CD4-positive, alpha-beta memory T cell (primary cell): ENCODE measurements around the gene AMOT. TPM values are rescaled to one million over a fixed set of nuclear protein-coding genes. Genes with fewer than 3 reads are reported as not detected.

Experiments used
- CTCF ChIA-PET: fragments of 350-600 bp; sonication (Branson Sonifier 250); formaldehyde crosslinking; loops from one replicate; lab custom pipeline; 2021; ENCODE audit warnings: inconsistent platforms; ENCODE audit not compliant: partially characterized antibody; lab: Charles Lee
- POLR2A ChIA-PET: fragments of 350-600 bp; sonication (Branson Sonifier 250); formaldehyde crosslinking; loops from one replicate; lab custom pipeline; 2021; ENCODE audit not compliant: partially characterized antibody; lab: Charles Lee
- DNase-seq, 5 donors: peaks; one replicate each; pipeline versions ENCODE4 v3.0.0 to v3.0.0-alpha.2; 2020 to 2022; ENCODE audit warnings: mixed read lengths in 1 of 5
- H3K27ac ChIP-seq: one replicate; pipeline ENCODE4 v1.7.0; 2013; ENCODE audit warnings: low read depth, low read length
- H3K27me3 ChIP-seq: 2 replicates; pipeline ENCODE4 v1.7.0; 2013; ENCODE audit warnings: mild to moderate bottlenecking, low read length, moderate library complexity; ENCODE audit not compliant: insufficient read depth
- H3K36me3 ChIP-seq: 2 replicates; pipeline ENCODE4 v1.7.0; 2013; ENCODE audit warnings: mild to moderate bottlenecking, low read length, moderate library complexity; ENCODE audit not compliant: insufficient read depth
- H3K4me1 ChIP-seq: 2 replicates; pipeline ENCODE4 v1.7.0; 2013; ENCODE audit warnings: mild to moderate bottlenecking, low read length, moderate library complexity; ENCODE audit not compliant: insufficient read depth
- H3K4me3 ChIP-seq, 2 donors: one replicate each; pipeline ENCODE4 v1.7.0; 2013; ENCODE audit warnings: low read length in 2 of 2, mild to moderate bottlenecking in 1 of 2
- H3K9me3 ChIP-seq, 2 donors: one replicate each; pipeline ENCODE4 v1.7.0; 2013; ENCODE audit warnings: low read length in 2 of 2, control low read depth in 1 of 2; ENCODE audit not compliant: control insufficient read depth in 1 of 2
- H3K27ac Mint-ChIP-seq, 7 donors: one replicate each; pipeline ENCODE4 v1.8.0; 2020 to 2021; ENCODE audit warnings: mixed read lengths in 7 of 7, mild to moderate bottlenecking in 6 of 7, inconsistent platforms in 3 of 7, moderate library complexity in 3 of 7
- H3K27me3 Mint-ChIP-seq, 2 donors: one replicate each; pipeline ENCODE4 v1.8.0; 2020 to 2021; ENCODE audit warnings: mixed read lengths in 2 of 2
- H3K36me3 Mint-ChIP-seq, 2 donors: one replicate each; pipeline ENCODE4 v1.8.0; 2020 to 2021; ENCODE audit warnings: mixed read lengths in 2 of 2, inconsistent platforms in 1 of 2, mild to moderate bottlenecking in 1 of 2
- H3K4me1 Mint-ChIP-seq, 4 donors: one replicate each; pipeline ENCODE4 v1.8.0; 2020 to 2021; ENCODE audit warnings: mixed read lengths in 4 of 4, mild to moderate bottlenecking in 1 of 4
- H3K4me3 Mint-ChIP-seq, 8 donors: one replicate each; pipeline ENCODE4 v1.8.0; 2020 to 2021; ENCODE audit warnings: mixed read lengths in 8 of 8, mild to moderate bottlenecking in 7 of 8, moderate library complexity in 6 of 8, inconsistent platforms in 3 of 8
- H3K9me3 Mint-ChIP-seq, 8 donors: one replicate each; pipeline ENCODE4 v1.8.0; 2020 to 2021; ENCODE audit warnings: mixed read lengths in 8 of 8, mild to moderate bottlenecking in 5 of 8, inconsistent platforms in 3 of 8, moderate library complexity in 1 of 8
- intact Hi-C: fragments of 100-400 bp; cut with micrococcal nuclease; formaldehyde crosslinking; loops from one replicate; pipeline ENCODE4 v1.15.1; 2023
- polyA plus RNA-seq, 2 donors: library from polyadenylated mRNA; unstranded; fragments of 300-500 nt; fragmentation: Illumina TruSeq; gene quantifications; one replicate each; pipeline ENCODE4 v1.2.3, GENCODE V29; 2021
- total RNA-seq, 2 experiments: library from RNA; stranded (reverse); gene quantifications; one replicate each; pipeline ENCODE4 v1.2.3, GENCODE V29; 2021

Gene AMOT
- total and polyA plus RNA-seq, 4 experiments from 2014 or later = 0.52 to 4.4 (median 3.5) TPM

DNA sequence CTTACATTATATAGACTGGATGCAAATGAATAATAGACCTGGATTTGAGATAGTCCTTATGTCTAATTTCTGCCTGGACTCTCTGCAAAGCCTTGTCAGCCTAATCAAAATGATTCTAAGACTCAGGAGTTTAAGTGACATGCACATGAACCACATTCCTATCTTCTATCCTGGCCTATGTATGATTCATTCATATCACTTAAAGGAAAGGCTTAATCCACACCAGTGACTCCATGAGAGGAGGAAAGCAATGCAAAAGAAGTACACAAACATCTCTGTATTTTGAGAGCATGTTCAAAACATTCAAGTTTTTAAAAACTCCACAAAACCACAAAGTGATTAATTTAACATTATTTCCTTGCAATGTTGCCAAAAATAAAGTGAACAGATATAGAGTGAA, 14.6 kb downstream of the AMOT start:
- H3K36me3 Mint-ChIP-seq = peaks cover 0 to 3% of the 10 kb centered on the region in 2 donors
- ChIA-PET POLR2A (no interaction called here), CTCF (no interaction called here)
- no peak overlapping the region for H3K4me3 ChIP-seq
- H3K4me3 Mint-ChIP-seq = no peak overlapping the region
- H3K27me3 Mint-ChIP-seq = no peaks in the 10 kb centered on the region
- no peaks in the 10 kb centered on the region for H3K27me3 ChIP-seq
- H3K9me3 Mint-ChIP-seq = no peaks in the 10 kb centered on the region
- DNase-seq = no peak
- intact Hi-C loops = no loop called here
- H3K36me3 ChIP-seq = no peaks in the 10 kb centered on the region
- no peaks in the 10 kb centered on the region for H3K4me1 Mint-ChIP-seq
- no peaks in the 10 kb centered on the region for H3K4me1 ChIP-seq
- H3K9me3 ChIP-seq = no peaks in the 10 kb centered on the region
- no peak overlapping the region for H3K27ac Mint-ChIP-seq
- no peak overlapping the region for H3K27ac ChIP-seq

DNA sequence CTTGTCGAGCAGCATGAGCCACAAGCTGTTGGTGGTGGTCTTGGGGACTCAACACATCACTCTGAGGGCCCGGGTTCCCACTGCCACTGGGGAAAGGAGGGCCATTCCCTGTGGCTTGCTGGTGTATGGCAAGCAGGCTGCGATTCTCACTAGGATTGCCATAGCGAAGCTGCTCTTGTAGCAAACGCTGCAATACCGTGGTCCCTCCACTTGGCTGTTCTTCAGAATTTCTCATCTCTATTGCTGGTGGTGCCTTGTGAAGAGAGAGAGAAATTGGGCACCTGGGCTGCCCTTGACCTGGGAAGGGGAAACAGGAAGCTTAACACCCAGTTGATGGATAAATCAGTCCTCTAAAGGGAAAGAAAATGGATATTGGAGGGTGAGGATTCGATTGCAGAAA, 17.7 kb downstream of the AMOT start:
- H3K4me3 ChIP-seq = no peak overlapping the region
- no peaks in the 10 kb centered on the region for H3K9me3 ChIP-seq
- Mint-ChIP-seq H3K4me3 (no peak overlapping the region), H3K27ac (no peak overlapping the region), H3K36me3 (peaks cover 0 to 9% of the 10 kb centered on the region in 2 donors), H3K9me3 (no peaks in the 10 kb centered on the region), H3K4me1 (no peaks in the 10 kb centered on the region), H3K27me3 (no peaks in the 10 kb centered on the region)
- no peaks in the 10 kb centered on the region for H3K36me3 ChIP-seq
- POLR2A ChIA-PET = no interaction called here
- no peaks in the 10 kb centered on the region for H3K4me1 ChIP-seq
- H3K27me3 ChIP-seq = no peaks in the 10 kb centered on the region
- CTCF ChIA-PET = no interaction called here
- intact Hi-C loops = no loop called here
- no peak for DNase-seq
- H3K27ac ChIP-seq = no peak overlapping the region

DNA sequence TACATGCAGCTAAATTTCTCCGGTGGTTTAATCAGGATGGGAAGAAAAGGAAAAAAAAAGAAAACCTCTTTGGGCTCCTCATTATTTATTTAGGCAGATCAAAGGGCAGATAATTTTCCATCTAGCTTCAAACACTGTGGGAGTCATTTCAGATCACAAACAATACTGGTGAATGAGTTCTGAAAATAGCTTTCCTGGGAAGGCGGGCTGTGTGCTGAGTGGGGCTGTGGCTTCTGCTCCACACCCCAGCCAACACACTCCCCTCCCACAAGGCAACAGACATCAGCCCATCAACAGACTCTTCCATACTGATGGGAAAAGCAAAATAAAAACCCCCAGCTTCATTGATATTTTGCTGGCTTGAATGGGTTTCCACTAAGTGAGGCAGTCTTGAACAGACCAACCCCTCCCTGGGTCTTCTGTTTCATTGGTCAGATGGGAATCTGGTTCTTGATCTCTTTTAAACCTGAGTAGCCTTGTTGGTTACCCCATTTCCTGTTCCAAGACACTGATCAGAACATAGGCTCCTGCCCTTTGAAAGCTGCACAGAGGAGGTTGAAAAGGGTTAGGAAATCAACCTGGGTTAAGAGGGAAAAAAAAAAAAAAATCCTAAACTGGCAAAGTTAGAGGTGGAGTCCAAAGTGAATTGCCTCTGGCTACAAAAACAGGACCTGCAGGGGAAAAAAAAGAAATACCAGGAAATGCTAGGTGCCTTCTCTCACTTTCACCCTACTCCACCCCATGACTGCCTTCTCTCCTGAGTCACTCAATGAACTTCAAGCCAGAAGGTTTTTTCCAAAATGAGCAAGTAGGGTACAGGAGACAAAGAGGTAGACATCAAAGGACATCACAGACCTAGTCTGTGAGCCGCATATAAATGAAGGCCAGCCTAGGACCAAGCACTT, 20.0 kb downstream of the AMOT start:
- Mint-ChIP-seq H3K36me3 (peaks cover 0 to 9% of the 10 kb centered on the region in 2 donors), H3K4me3 (no peak overlapping the region), H3K27me3 (no peaks in the 10 kb centered on the region), H3K4me1 (no peaks in the 10 kb centered on the region), H3K9me3 (no peaks in the 10 kb centered on the region), H3K27ac (no peak overlapping the region)
- Histone ChIP-seq H3K4me1 (no peaks in the 10 kb centered on the region), H3K9me3 (no peaks in the 10 kb centered on the region), H3K27me3 (no peaks in the 10 kb centered on the region), H3K4me3 (no peak overlapping the region), H3K27ac (no peak overlapping the region), H3K36me3 (no peaks in the 10 kb centered on the region)
- ChIA-PET POLR2A (no interaction called here), CTCF (no interaction called here)
- intact Hi-C loops = no loop called here
- no peak for DNase-seq

DNA sequence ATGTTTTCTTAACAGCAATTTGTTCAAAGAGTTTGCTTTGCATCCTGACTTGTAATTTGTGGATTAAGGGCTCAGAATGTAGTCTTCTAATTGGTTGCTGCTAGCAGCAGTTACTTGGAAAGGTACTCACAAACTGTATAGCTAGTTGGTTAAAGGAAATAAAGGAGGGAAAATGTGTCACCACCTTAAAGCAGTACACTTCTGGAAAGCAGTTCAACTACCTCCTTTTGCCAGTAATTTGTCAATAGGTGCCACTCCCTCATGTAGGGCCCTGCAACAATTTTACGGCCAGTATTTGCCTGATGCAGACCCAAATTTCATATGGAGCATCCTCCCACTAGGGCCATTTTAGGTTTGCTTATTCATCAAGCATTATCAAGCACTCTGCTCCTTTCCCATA, 20.8 kb downstream of the AMOT start:
- peaks cover 0 to 9% of the 10 kb centered on the region in 2 donors for H3K36me3 Mint-ChIP-seq
- H3K36me3 ChIP-seq = no peaks in the 10 kb centered on the region
- no peaks in the 10 kb centered on the region for H3K27me3 ChIP-seq
- H3K4me1 ChIP-seq = no peaks in the 10 kb centered on the region
- H3K27ac ChIP-seq = no peak overlapping the region
- no peak overlapping the region for H3K4me3 Mint-ChIP-seq
- no peaks in the 10 kb centered on the region for H3K27me3 Mint-ChIP-seq
- no peaks in the 10 kb centered on the region for H3K9me3 Mint-ChIP-seq
- POLR2A ChIA-PET = no interaction called here
- no peaks in the 10 kb centered on the region for H3K9me3 ChIP-seq
- CTCF ChIA-PET = no interaction called here
- intact Hi-C loops = no loop called here
- H3K4me3 ChIP-seq = no peak overlapping the region
- no peak overlapping the region for H3K27ac Mint-ChIP-seq
- H3K4me1 Mint-ChIP-seq = no peaks in the 10 kb centered on the region
- DNase-seq = no peak

DNA sequence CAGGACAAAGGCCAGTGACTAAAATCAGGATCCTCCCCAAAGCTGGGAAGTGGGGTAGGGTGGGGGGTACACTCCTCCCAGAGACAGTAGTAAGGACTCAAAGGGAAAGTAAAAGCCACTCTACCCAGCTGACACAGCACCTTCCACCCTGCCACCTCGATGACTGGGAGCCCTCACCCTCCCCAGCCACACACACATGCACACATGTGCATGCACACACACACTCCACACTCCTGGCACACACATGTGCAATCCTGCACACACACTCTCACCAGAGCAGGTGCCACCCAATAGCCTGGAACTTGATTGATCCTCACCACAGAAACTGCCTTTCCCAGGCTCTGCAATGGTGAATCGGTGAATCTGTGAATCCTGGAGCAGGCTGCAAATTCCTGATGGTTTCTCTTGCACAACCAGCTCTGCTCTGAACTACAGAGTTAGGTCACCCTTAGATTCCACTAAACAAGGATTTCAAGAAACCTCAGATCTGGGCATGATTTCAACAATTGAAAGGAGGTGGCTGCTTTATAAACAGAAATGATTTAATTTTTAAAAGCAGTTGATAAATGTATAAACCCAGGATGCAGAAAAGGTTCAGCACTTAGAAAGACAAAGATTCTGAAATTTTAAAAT, 21.5 kb downstream of the AMOT start:
- no peaks in the 10 kb centered on the region for H3K36me3 ChIP-seq
- ChIA-PET CTCF (no interaction called here), POLR2A (no interaction called here)
- DNase-seq = no peak
- no peak overlapping the region for H3K27ac ChIP-seq
- H3K27ac Mint-ChIP-seq = no peak overlapping the region
- H3K4me3 ChIP-seq = no peak overlapping the region
- H3K9me3 ChIP-seq = no peaks in the 10 kb centered on the region
- peaks cover 0 to 6% of the 10 kb centered on the region in 2 donors for H3K36me3 Mint-ChIP-seq
- H3K4me3 Mint-ChIP-seq = no peak overlapping the region
- H3K4me1 Mint-ChIP-seq = no peaks in the 10 kb centered on the region
- H3K27me3 ChIP-seq = no peaks in the 10 kb centered on the region
- H3K9me3 Mint-ChIP-seq = no peaks in the 10 kb centered on the region
- intact Hi-C loops = no loop called here
- no peaks in the 10 kb centered on the region for H3K4me1 ChIP-seq
- no peaks in the 10 kb centered on the region for H3K27me3 Mint-ChIP-seq

DNA sequence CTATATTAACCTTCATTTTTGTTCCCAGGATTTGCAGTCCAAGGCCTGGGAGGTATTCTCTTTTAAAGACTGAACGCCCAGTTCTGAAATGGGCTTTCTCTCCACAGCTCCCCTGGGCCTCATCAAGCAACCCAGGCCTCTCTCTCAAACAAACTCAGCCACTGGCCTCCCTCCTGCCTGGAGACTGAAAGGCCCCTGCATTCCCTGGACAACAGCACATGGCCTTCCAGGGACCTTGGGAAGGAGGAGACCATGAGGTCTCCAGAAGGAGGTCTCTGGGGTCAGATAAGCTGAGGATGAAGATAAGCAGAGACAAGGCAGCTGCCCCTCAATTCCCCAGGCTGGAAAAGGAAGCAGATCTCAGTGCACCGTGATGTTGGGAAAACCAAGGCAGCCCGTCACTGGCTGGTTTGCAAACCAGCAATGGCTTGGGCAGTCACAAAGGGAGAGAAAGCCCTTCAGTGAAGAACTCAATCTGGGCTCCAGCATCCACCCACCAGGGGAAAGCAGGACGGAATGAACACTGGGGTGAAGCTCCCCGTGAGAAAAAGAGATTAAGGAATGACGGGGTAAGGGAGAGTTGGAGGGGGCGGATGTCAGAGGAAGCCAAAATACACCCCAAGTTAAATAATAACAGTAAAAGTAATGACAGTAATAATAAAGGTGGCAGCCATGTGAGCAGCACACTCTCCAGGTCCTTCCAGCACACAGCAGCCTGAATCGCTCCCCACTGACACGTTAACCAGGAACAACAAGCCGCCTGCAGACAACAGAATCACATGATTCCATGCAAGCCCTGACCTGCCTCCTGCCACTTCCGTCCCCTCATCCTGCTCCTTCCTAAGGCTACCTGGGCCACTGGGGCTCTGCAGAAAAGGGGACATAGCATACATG, 22.3 kb downstream of the AMOT start:
- no peak for DNase-seq
- no peak overlapping the region for H3K4me3 Mint-ChIP-seq
- no peaks in the 10 kb centered on the region for H3K27me3 ChIP-seq
- no peaks in the 10 kb centered on the region for H3K4me1 ChIP-seq
- H3K9me3 Mint-ChIP-seq = no peaks in the 10 kb centered on the region
- H3K4me3 ChIP-seq = no peak overlapping the region
- no peak overlapping the region for H3K27ac Mint-ChIP-seq
- peaks cover under 1 to 6% of the 10 kb centered on the region in 2 donors for H3K36me3 Mint-ChIP-seq
- ChIA-PET CTCF (no interaction called here), POLR2A (no interaction called here)
- no peaks in the 10 kb centered on the region for H3K36me3 ChIP-seq
- H3K27ac ChIP-seq = no peak overlapping the region
- no peaks in the 10 kb centered on the region for H3K27me3 Mint-ChIP-seq
- H3K9me3 ChIP-seq = no peaks in the 10 kb centered on the region
- intact Hi-C loops = no loop called here
- no peaks in the 10 kb centered on the region for H3K4me1 Mint-ChIP-seq

DNA sequence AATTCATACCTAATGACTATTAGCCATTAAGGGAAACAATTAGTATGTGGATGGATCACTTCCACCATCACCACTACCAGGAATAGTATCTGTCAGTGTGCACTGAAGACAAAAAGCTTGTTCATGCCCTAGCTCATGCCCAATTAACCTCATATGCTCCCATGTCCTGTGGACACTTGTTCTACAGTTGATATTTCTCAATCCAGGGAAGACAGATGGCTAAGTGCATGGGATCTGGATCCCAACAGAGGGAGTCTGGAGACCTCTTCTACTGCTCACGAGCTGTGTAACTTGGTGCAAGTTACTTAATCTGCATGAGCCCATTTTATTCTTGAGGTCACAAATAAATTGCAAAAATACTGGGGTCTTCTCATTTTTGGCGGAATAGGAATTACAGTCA, 23.7 kb downstream of the AMOT start:
- no peaks in the 10 kb centered on the region for H3K9me3 Mint-ChIP-seq
- H3K27ac Mint-ChIP-seq = no peak overlapping the region
- H3K4me1 Mint-ChIP-seq = no peaks in the 10 kb centered on the region
- Histone ChIP-seq H3K27me3 (no peaks in the 10 kb centered on the region), H3K4me3 (no peak overlapping the region), H3K4me1 (no peaks in the 10 kb centered on the region), H3K27ac (no peak overlapping the region), H3K9me3 (no peaks in the 10 kb centered on the region), H3K36me3 (no peaks in the 10 kb centered on the region)
- POLR2A ChIA-PET = no interaction called here
- H3K4me3 Mint-ChIP-seq = no peak overlapping the region
- peaks cover 1 to 6% of the 10 kb centered on the region in 2 donors for H3K36me3 Mint-ChIP-seq
- DNase-seq = no peak
- intact Hi-C loops = no loop called here
- CTCF ChIA-PET = no interaction called here
- H3K27me3 Mint-ChIP-seq = no peaks in the 10 kb centered on the region
